Gastrocnemius medialis (tissue), 4 donors: ENCODE results near the gene ZKSCAN5.

Experiments
- CTCF ChIP-seq, 5 experiments: fragments of 450-650 bp in 3 of 5; fragments of 200-600 bp in 2 of 5; sonication (generic) in 2 of 5; IDR thresholded peaks in 4 of 5; conservative IDR thresholded peaks in 1 of 5; 1 replicate in 4 of 5; 2 replicates in 1 of 5; pipeline ENCODE4 v1.5.1; 2016 to 2019; ENCODE audit warnings: antibody characterized with exemption in 5 of 5, mild to moderate bottlenecking in 3 of 5, moderate library complexity in 3 of 5
- POLR2A ChIP-seq, 2 donors: fragments of 450-650 bp; IDR thresholded peaks; one replicate each; pipeline ENCODE4 v1.6.1; 2017; ENCODE audit warnings: antibody characterized with exemption in 2 of 2, mild to moderate bottlenecking in 2 of 2, moderate library complexity in 2 of 2

GRCh38 chr7:99478464-99479440, 25.7 kb upstream of the ZKSCAN5 start:
- TF ChIP-seq POLR2A (IDR thresholded peaks at IDR 0.05) (no peak), CTCF (IDR thresholded peaks at IDR 0.05 in 4 of 5, conservative IDR thresholded peaks at IDR 0.05 in 1 of 5) (no peak)
